ENCODE results near the gene MMP7.

Gene MMP7

DNA sequence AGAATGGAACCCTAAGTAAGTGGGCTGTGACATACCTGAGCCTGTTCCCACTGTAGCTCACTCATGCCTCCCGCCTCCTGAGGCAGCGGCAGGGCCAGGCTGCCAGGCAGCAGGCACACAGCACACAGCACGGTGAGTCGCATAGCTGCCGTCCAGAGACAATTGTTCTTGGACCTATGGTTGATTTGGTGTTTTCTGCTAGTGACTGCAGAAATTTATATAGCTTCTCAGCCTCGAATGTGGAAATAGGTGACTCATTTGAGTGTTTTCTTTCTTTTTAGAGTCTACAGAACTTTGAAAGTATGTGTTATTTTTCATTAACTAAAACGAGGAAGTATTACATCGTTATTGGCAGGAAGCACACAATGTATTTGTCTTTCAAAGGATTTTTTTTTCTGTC is at the start of gene MMP7:
Gene MMP7, minus strand, starts transcription at position 190 of the 400 bp plus-strand sequence. Its CDS starts 47 bp downstream, at position 143.
- no peak for DNase-seq (ENCODE audit: low read depth)

- DNase-seq (ENCODE audit: low read depth): no peak
Observed at GRCh38 chr11:102577723-102578122, 47.2 kb upstream of the MMP7 start.

DNA sequence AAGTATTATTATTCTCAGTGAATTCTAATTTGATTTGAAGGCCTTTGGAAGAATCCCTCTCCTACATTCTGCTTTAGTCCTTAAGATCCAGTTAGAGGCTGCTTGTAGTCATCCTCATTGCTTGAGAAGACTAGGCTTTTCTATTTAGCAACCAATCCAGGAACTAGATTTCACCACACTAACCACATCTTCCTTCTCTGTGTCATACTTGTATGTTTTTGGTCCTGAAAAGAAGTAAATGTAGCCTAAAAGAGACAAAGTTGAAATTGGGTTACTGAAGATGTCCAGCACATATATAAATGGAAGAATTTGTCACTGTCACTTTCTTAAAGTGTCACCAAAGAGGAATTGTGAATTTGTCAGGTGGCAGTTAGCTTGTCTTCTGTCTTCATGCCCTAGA is 46.6 kb upstream of the MMP7 start:
- DNase-seq (ENCODE audit: low read depth): no peak

DNA sequence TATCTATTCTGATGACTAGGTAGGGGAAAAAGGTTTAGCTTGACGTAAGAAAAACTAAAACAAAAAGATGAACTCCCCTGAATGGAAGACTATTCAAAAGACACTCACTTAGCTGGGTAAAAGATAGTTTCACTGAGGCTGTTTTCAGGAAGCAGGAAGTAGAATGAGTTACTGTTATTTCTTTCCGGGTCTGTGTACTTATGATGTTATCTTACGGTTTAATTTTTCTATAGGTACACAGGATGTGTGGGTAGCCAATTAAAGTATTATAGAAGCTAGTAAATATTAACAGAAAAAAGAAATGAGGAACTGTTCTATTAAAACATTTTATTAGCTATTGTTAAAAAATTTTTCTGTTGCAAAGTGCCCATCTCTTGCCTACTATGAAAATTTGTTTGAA is 45.8 kb upstream of the MMP7 start:
- no peak for DNase-seq (ENCODE audit: low read depth)

DNA sequence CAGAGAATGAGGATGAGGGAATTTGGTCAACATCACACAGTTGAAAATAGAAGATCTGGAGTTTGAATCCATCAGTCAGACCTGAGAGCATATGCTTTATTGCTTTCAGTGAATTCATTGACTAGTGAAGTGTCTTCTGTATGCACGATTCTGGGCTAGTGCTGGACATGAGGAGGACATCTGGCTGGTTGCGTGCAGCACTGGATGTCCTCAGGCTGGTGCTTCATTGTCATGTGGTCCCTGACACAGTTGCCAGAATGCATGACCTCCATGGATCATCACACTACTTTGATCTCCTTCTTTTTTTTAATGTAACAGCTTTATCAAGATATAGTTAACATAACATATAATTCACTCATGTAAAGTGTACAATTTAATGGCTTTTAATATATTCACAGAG is 44.5 kb upstream of the MMP7 start:
- DNase-seq (ENCODE audit: low read depth): no peak

GRCh38 chr11:102573851-102574250 is 43.3 kb upstream of the MMP7 start:
- DNase-seq (ENCODE audit: low read depth): no peak

GRCh38 chr11:102572554-102573220 is 42.1 kb upstream of the MMP7 start:
- DNase-seq (ENCODE audit: low read depth): no peak

GRCh38 chr11:102568851-102569250 is 38.3 kb upstream of the MMP7 start:
- no peak for DNase-seq (ENCODE audit: low read depth)

GRCh38 chr11:102566112-102566511 is 35.6 kb upstream of the MMP7 start:
- DNase-seq (ENCODE audit: low read depth): no peak

- no peak for DNase-seq (ENCODE audit: low read depth)
Observed at GRCh38 chr11:102564110-102564509, 33.6 kb upstream of the MMP7 start.

DNA sequence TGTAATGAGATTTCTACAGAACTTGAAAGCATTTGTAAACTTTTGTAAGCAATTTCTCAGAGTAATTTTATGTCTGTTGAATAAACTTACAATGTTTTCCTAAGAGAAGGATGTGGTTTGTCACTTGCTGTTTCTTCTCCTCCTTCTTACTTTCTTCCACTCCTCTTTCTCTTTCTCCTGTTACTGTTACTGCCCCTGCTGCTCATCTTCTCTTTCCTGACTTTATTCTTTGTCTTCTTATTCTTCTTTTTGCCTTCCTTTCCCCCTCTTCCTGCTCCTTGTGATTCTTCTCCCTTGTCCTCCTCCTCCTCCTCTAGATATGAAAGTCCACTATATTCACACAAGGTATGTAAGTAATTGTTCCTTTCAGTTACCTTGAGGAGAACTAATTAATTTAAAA is 31.1 kb upstream of the MMP7 start:
- no peak for DNase-seq (ENCODE audit: low read depth)

GRCh38 chr11:102560555-102561011 is 30.0 kb upstream of the MMP7 start:
- no peak for DNase-seq (ENCODE audit: low read depth)

- DNase-seq (ENCODE audit: low read depth): no peak
Observed at GRCh38 chr11:102559839-102560238, 29.3 kb upstream of the MMP7 start.

GRCh38 chr11:102555091-102555490 is 24.5 kb upstream of the MMP7 start:
- DNase-seq (ENCODE audit: low read depth): no peak

DNA sequence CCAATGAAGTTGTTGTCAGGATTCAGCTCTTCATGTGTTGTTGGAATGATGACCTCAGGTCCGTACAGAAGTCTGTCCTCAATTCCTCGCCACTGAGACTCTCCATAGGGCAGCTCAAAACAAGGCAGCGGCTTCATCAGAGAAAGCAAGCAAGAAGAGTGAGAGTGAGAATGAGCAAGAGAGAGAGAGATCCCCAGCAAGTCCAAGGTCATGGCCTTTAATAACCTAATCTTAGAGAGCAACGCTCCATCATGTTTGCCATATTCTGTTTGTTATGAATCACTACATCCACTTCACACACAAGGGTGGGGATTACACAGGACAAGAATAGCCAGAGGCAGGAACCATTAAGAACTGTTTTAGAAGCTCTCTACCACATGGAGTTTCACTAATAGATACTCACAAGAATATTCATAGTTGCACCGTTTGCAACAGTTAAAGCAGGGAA is 23.3 kb upstream of the MMP7 start:
- DNase-seq (ENCODE audit: low read depth): no peak

DNA sequence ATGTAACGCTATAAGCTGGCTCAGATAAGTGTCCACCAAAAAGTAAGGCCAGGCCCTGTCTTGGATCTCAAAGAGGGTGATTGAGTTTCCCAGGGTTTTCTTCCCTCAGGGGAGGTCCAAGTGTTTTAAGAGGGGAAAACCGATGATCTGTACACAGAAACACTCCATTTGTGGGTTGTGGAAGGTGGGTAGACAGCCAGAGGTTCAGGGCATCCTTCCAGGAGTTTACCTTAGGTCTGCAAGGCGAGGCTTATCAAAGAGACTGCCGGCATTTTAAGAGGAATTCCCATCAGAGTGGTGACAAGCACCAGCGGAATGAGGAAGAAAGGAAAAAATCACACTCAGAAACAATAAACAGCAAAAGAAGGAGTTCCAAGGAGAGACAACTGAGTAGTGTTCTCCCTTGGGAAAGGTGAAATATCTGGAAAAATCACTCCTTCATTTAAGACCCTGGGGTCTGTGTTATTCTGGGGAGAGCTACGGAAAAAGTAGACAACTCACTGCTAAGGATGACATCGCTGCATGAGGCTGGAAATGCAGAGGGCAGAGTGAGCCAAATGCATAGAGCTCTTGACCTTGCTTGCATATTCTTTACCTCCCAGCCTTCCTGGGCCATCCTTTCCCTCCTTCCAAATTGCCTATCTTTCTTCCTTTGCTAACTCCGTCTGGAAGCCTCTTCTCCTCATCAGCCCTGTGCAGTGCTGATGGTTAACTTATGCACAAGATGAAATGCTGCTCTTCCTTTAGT is 22.1 kb upstream of the MMP7 start:
- no peak for DNase-seq (ENCODE audit: low read depth)

DNA sequence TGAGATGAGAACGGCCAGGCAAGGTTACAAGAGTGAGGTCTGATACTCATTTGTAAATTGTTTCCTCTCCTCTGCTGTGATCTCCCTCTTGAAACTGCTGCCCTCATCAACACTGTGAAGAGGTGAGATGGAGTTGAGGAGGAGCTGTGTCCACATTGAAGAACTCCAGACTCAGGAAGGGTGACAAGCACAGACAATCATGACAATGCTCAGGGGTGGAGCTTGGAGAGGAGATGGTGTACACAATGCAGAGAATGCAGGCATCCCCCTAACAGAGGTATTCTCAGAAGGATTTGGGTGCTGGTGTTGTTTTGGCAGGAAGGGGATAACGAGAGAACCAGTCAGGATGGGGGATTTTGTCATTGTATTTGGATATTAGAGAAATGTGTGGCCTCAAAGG is 21.5 kb upstream of the MMP7 start:
- DNase-seq (ENCODE audit: low read depth): no peak

DNA sequence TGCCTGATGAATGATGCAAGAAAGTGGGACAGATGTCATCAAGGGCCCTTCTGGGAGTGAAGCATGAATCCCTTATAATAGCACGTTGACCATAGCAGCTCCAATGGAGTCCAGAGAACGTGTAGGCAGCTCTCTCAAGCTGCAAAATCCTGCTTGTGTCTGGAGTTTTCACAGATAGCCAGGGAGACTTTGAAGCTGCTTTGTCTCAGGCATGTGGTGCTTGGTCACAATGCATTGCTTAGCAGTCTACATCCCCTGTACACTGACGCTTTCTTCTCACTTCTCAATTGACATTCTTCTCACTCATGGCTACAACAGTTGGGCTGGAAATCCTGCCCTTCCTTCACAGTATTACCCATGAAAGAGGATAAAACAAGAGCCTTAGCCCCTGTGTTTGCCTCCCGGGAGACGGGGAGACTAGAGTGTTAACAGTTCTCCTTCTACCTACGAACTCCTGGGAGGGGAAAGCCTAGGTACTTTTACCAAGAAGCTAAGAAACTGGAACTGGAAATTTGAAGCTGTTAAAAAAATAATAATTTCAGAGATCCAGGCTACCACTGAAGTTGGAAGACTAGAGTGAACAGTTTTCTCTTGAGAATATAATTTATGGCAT is 20.7 kb upstream of the MMP7 start:
- no peak for DNase-seq (ENCODE audit: low read depth)

GRCh38 chr11:102546923-102547471 is 16.4 kb upstream of the MMP7 start:
- DNase-seq (ENCODE audit: low read depth): no peak

DNA sequence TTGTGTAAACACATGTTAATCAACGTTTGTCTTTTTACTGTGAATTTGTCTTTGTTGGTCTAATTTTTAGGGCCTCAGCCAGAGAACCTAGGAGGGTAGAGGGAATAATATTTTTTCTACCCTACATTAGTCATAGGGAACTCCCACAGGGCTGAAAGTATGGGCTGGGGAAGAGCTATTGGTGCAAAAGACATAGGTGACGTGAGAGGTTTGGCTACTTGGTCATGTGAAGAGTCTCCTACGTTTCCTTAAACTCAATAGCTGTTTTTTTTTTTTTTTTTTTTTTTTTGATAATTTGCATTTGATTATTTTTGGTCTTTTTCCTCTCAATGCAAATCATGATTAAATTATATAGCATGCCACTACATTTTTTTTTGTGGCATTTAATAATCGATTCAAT is 15.9 kb upstream of the MMP7 start:
- DNase-seq (ENCODE audit: low read depth): no peak

DNA sequence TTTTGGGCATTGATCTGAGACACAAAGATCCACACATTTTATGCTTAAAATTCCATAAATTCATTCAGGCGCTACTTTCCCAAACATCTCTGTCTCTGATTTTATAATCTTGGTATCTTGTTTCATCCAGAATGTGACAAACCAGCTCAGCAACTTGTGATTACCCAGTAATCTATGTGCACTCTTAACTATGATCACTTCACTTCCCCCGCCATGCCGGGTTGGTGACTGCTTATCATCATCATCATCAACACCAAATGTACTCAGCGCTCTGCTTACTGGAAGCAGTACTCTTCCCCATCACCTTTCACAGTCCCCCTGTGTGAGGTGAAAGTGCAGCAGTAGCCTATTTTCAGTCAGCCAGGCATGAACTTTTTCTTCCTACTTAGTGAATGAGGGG is 15.2 kb upstream of the MMP7 start:
- no peak for DNase-seq (ENCODE audit: low read depth)

GRCh38 chr11:102544594-102544993 is 14.0 kb upstream of the MMP7 start:
- DNase-seq (ENCODE audit: low read depth): no peak

- no peak for DNase-seq (ENCODE audit: low read depth)
Observed at GRCh38 chr11:102539567-102539966, 9.0 kb upstream of the MMP7 start.

All from activated T-helper 1 cell treated with Interleukin-2 at 50 U/mL for 16 hours (primary cell).